Hepatocyte (in vitro differentiated cells): Measurements from ENCODE around the gene CC2D2B. TPM values are rescaled to one million over a fixed set of nuclear protein-coding genes. Genes with fewer than 3 reads are reported as not detected.
"Not testable (repeated sequence)": the region's sequence is repeated elsewhere in the genome, so short reads cannot be mapped to it uniquely, and the experiment has no call there.

Source experiments
- DNase-seq: peaks from one replicate; pipeline ENCODE4 v3.0.0-alpha.2; 2016; ENCODE audit warnings: low spot score
- H2AFZ ChIP-seq: fragments of 200-600 bp; sonication (generic); 2 replicates; pipeline ENCODE4 v1.6.0; 2016; ENCODE audit warnings: antibody characterized with exemption, mild to moderate bottlenecking
- H3K27ac ChIP-seq: fragments of 200-600 bp; sonication (generic); 2 replicates; pipeline ENCODE4 v1.5.1; 2016; ENCODE audit warnings: mild to moderate bottlenecking
- H3K27me3 ChIP-seq: fragments of 200-600 bp; sonication (generic); 2 replicates; pipeline ENCODE4 v1.6.1; 2016
- H3K36me3 ChIP-seq: fragments of 200-600 bp; sonication (generic); replicated peaks from 2 replicates; pipeline ENCODE4 v1.5.1; 2016; ENCODE audit warnings: low read depth; ENCODE audit not compliant: insufficient read depth
- H3K4me1 ChIP-seq: fragments of 200-600 bp; sonication (generic); 2 replicates; pipeline ENCODE4 v1.5.1; 2016; ENCODE audit warnings: mild to moderate bottlenecking, moderate library complexity; ENCODE audit not compliant: insufficient read depth
- H3K4me2 ChIP-seq: fragments of 200-600 bp; sonication (generic); 2 replicates; pipeline ENCODE4 v1.6.0; 2016
- H3K4me3 ChIP-seq: fragments of 200-600 bp; sonication (generic); 2 replicates; pipeline ENCODE4 v1.5.1; 2016; ENCODE audit warnings: mild to moderate bottlenecking
- H3K79me2 ChIP-seq: fragments of 200-600 bp; sonication (generic); 2 replicates; pipeline ENCODE4 v1.6.0; 2017; ENCODE audit warnings: mild to moderate bottlenecking
- H3K9me2 ChIP-seq: fragments of 200-600 bp; sonication (generic); replicated peaks from 2 replicates; pipeline ENCODE4 v1.6.0; 2017; ENCODE audit warnings: mild to moderate bottlenecking; ENCODE audit not compliant: insufficient read depth
- H3K9me3 ChIP-seq: fragments of 200-600 bp; sonication (generic); 2 replicates; pipeline ENCODE4 v1.5.1; 2016; ENCODE audit warnings: low read depth, mild to moderate bottlenecking
- H4K20me1 ChIP-seq: fragments of 200-600 bp; sonication (generic); 2 replicates; pipeline ENCODE4 v1.6.0; 2016; ENCODE audit warnings: mild to moderate bottlenecking; ENCODE audit not compliant: insufficient read depth, poor library complexity, severe bottlenecking
- EZH2 ChIP-seq: fragments of 200-600 bp; sonication (generic); IDR thresholded peaks from 2 replicates; pipeline ENCODE4 v1.6.1; 2016; ENCODE audit warnings: antibody characterized with exemption, mild to moderate bottlenecking, borderline replicate concordance
- EZH2phosphoT487 ChIP-seq: fragments of 200-600 bp; sonication (generic); IDR thresholded peaks from one replicate; pipeline ENCODE4 v1.6.1; 2018; ENCODE audit warnings: antibody characterized with exemption, mild to moderate bottlenecking, low read depth, moderate library complexity; ENCODE audit not compliant: unreplicated experiment, severe bottlenecking
- WGBS: methylation state at CpG from one replicate; pipeline ENCODE4 v1.1.6; 2016; ENCODE audit warnings: low lambda C conversion rate; ENCODE audit errors: missing lambda C conversion rate; 5-methylcytosine and 5-hydroxymethylcytosine counted together
- polyA plus RNA-seq: library from polyadenylated mRNA; unstranded; fragments of >200 nt; fragmentation: Nextera tagmentation; extraction: Ambion mirVana; gene quantifications from 2 replicates; pipeline ENCODE4 v1.2.1, GENCODE V29; 2016
- total RNA-seq: library from RNA; depleted of rRNA; stranded (reverse); fragments of >200 nt; gene quantifications from 2 replicates; pipeline ENCODE4 v1.2.3, GENCODE V29; 2014
- TF ChIP-seq, protein P1 (sequence below): fragments of 200-600 bp; sonication (generic); IDR thresholded peaks from 2 replicates; pipeline ENCODE4 v1.5.1; 2016; ENCODE audit warnings: antibody characterized with exemption, mild to moderate bottlenecking; ENCODE audit not compliant: poor library complexity

CC2D2B gene
- total and polyA plus RNA-seq, 2 experiments from 2014 or later, result 0.13 TPM; not detected in 1

DNA sequence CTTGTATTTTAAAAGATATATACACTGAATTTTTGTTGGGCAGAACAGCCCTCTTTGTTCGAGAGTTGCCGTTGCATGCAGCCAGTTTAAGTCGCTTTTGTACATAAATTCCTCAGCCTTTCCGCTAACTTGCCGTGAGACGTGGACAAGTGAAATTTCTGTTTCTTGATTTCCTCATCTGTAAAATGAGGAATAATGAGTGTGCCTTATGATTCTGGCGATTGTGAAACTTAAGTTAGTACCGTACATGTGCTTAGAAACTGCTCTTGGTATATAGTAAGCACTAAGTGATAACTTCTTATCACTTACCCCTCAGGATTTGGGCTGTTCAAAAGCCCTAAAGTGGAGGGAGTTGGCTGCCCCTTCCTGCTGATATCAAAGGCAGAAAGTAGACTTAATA, 137.0 kb downstream of the CC2D2B start:
- no peaks in the 10 kb centered on the region for H3K9me2 ChIP-seq
- peak overlapping the region; percentile 95 for H3K4me3 ChIP-seq
- peaks cover 11% of the 10 kb centered on the region for H4K20me1 ChIP-seq
- no peaks in the 10 kb centered on the region for H3K36me3 ChIP-seq
- no peaks in the 10 kb centered on the region for H3K9me3 ChIP-seq
- H3K27ac ChIP-seq, result peak overlapping the region; percentile 98
- TF ChIP-seq EZH2 (no peak), EZH2phosphoT487 (no peak)
- TF ChIP-seq, protein P1, sequence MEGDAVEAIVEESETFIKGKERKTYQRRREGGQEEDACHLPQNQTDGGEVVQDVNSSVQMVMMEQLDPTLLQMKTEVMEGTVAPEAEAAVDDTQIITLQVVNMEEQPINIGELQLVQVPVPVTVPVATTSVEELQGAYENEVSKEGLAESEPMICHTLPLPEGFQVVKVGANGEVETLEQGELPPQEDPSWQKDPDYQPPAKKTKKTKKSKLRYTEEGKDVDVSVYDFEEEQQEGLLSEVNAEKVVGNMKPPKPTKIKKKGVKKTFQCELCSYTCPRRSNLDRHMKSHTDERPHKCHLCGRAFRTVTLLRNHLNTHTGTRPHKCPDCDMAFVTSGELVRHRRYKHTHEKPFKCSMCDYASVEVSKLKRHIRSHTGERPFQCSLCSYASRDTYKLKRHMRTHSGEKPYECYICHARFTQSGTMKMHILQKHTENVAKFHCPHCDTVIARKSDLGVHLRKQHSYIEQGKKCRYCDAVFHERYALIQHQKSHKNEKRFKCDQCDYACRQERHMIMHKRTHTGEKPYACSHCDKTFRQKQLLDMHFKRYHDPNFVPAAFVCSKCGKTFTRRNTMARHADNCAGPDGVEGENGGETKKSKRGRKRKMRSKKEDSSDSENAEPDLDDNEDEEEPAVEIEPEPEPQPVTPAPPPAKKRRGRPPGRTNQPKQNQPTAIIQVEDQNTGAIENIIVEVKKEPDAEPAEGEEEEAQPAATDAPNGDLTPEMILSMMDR, result no peak
- H3K27me3 ChIP-seq, result no peaks in the 10 kb centered on the region
- WGBS, result 7% methylated on average over 8 of the region's 8 CpGs
- H3K4me2 ChIP-seq, result peak overlapping the region; percentile 81
- peaks cover 9% of the 10 kb centered on the region for H3K4me1 ChIP-seq
- peak overlapping the region; percentile 98 for H2AFZ ChIP-seq
- peaks cover 58% of the 10 kb centered on the region for H3K79me2 ChIP-seq
- peak; percentile 19 for DNase-seq

DNA sequence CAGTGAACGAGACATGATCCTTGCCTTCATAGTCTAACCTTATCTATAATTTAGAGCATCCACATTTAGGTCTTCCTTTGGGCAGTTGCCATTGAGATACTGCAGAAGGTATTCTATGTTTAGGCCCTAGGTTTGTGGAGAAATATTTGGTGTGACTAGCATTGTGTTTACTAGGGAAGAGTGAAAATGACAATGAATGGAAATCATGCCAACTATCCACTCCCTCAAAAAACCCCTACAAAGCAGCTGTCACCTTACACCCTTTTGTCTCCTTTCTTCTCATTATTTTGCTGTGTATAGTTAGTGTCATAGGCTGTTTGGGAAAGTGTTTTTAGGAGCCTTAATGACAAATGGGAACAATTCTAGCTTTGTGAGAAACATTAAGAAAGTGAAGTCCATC, 138.8 kb downstream of the CC2D2B start:
- peaks cover 11% of the 10 kb centered on the region for H4K20me1 ChIP-seq
- no peaks in the 10 kb centered on the region for H3K36me3 ChIP-seq
- DNase-seq, result no peak
- 78% methylated on average over 1 of the region's 1 CpG for WGBS
- H3K27me3 ChIP-seq, result no peaks in the 10 kb centered on the region
- no peaks in the 10 kb centered on the region for H3K9me2 ChIP-seq
- H3K9me3 ChIP-seq, result no peaks in the 10 kb centered on the region
- no peak overlapping the region for H3K27ac ChIP-seq
- TF ChIP-seq EZH2 (no peak), EZH2phosphoT487 (no peak)
- TF ChIP-seq, protein P1, result no peak
- no peak overlapping the region for H3K4me2 ChIP-seq
- H3K79me2 ChIP-seq, result peaks cover 73% of the 10 kb centered on the region
- H2AFZ ChIP-seq, result no peak overlapping the region
- H3K4me3 ChIP-seq, result no peak overlapping the region
- peaks cover 9% of the 10 kb centered on the region for H3K4me1 ChIP-seq

DNA sequence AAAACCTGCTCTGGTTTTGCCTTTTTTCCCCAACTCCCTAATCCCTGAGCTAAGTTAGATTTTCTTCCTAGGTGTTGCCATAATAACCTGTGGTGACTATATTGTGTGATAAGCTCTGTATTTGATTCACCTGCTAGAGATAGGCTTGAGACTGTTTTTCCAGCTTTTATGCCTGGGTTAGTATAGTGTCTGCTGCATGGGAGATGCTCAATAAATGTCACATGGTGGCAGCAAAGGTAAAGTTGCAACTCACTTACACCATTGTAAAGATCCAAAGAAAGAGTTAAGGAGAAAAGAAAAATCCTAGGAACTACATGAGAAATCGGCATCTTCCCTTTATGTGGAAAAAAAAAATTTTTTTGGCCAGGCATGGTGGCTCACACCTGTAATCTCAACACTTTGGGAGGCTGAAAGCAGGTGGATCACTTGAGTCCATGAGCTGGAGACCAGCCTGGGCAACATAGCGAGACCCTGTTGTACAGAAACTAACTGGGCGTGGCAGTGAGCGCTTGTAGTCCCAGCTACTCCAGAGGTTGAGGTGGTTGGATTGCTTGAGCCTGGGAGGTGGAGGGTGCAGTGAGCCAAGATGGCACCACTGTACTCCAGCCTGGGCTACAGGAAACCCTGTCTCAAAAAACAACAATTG, 139.4 kb downstream of the CC2D2B start:
- Histone ChIP-seq H3K4me1 (peaks cover 9% of the 10 kb centered on the region), H3K27me3 (no peaks in the 10 kb centered on the region), H3K27ac (no peak overlapping the region), H3K36me3 (no peaks in the 10 kb centered on the region), H3K4me2 (no peak overlapping the region), H2AFZ (no peak overlapping the region), H3K9me3 (no peaks in the 10 kb centered on the region), H4K20me1 (peaks cover 11% of the 10 kb centered on the region), H3K4me3 (no peak overlapping the region), H3K79me2 (peaks cover 79% of the 10 kb centered on the region), H3K9me2 (no peaks in the 10 kb centered on the region)
- TF ChIP-seq, protein P1, result peak; percentile 39
- TF ChIP-seq EZH2phosphoT487, result no peak
- no peak for TF ChIP-seq EZH2
- peak; percentile 30 for DNase-seq
- WGBS, result 93% methylated on average over 4 of the region's 4 CpGs

DNA sequence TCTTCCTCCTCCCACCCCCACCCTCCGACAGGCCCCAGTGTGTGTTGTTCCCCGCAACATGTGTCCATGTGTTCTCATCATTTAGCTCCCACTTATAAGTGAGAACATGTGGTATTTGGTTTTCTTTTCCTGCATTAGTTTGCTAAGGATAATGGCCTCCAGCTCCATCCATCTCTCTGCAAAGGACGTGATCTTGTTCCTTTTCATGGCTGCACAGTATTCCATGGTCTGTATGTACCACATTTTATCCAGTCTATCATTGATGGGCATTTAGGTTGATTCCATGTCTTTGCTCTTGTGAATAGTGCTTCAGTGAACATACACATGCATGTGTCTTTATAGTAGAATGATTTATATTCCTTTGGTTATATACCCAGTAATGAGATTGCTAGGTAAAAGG, 140.2 kb downstream of the CC2D2B start:
- WGBS, result 84% methylated on average over 3 of the region's 3 CpGs
- H3K79me2 ChIP-seq, result peaks cover 83% of the 10 kb centered on the region
- H2AFZ ChIP-seq, DNase-seq, H3K4me3 ChIP-seq, H3K27me3 ChIP-seq, H3K9me2 ChIP-seq, H3K9me3 ChIP-seq, H3K4me1 ChIP-seq, H3K27ac ChIP-seq, H3K36me3 ChIP-seq, H3K4me2 ChIP-seq: not testable (repeated sequence)
- peaks cover 15% of the 10 kb centered on the region for H4K20me1 ChIP-seq
